ENCODE measurements around the gene HDAC8. TPM values are rescaled to one million over a fixed set of nuclear protein-coding genes. Genes with fewer than 3 reads are reported as not detected.

HDAC8 gene
- total and polyA plus RNA-seq, 9 donors = 16.9 to 33.7 (median 24.2) TPM

DNA sequence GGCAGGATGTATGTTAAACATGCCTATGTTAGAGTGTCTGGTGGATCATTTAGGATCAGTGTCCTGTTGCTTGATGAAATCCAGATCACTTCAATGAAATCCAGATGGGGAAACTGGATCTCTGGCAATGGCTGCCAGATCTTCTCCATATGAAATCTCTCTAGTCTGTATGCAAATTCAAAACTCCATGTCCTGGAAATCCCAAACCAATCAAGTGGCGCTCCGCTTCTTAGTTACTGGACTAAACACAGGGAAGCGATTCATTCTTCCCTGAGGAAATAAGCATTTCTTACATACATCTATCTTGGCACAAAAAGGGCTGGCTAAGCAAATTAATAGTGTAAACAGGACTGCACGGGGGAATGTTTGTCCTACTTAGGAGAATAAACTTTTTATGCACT, 94.9 kb downstream of the HDAC8 start:
- no peak overlapping the region for H3K4me3 ChIP-seq
- H3K27ac ChIP-seq = no peak overlapping the region
- no peaks in the 10 kb centered on the region for H3K9me3 ChIP-seq
- TF ChIP-seq, protein P1, sequence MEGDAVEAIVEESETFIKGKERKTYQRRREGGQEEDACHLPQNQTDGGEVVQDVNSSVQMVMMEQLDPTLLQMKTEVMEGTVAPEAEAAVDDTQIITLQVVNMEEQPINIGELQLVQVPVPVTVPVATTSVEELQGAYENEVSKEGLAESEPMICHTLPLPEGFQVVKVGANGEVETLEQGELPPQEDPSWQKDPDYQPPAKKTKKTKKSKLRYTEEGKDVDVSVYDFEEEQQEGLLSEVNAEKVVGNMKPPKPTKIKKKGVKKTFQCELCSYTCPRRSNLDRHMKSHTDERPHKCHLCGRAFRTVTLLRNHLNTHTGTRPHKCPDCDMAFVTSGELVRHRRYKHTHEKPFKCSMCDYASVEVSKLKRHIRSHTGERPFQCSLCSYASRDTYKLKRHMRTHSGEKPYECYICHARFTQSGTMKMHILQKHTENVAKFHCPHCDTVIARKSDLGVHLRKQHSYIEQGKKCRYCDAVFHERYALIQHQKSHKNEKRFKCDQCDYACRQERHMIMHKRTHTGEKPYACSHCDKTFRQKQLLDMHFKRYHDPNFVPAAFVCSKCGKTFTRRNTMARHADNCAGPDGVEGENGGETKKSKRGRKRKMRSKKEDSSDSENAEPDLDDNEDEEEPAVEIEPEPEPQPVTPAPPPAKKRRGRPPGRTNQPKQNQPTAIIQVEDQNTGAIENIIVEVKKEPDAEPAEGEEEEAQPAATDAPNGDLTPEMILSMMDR (IDR thresholded peaks at IDR 0.05) = no peak
- TF ChIP-seq POLR2A (IDR thresholded peaks at IDR 0.05) (no peak), EP300 (IDR thresholded peaks at IDR 0.05) (no peak)
- no peak for DNase-seq
- intact Hi-C loops (cut with DNase I) = no loop called here
- H3K4me1 ChIP-seq (ENCODE audit: insufficient read depth) = no peaks in the 10 kb centered on the region
- H3K36me3 ChIP-seq = no peaks in the 10 kb centered on the region
- H3K27me3 ChIP-seq = no peaks in the 10 kb centered on the region
- 67 to 72% (median 70%) methylated on average over 4 of the region's 4 CpGs for WGBS, 3 donors

- Histone ChIP-seq H3K4me1 (ENCODE audit: insufficient read depth) (no peaks in the 10 kb centered on the region), H3K4me3 (no peak overlapping the region), H3K27ac (no peak overlapping the region), H3K27me3 (no peaks in the 10 kb centered on the region), H3K36me3 (no peaks in the 10 kb centered on the region), H3K9me3 (no peaks in the 10 kb centered on the region)
- intact Hi-C loops (cut with DNase I) = no loop called here
- 63 to 75% (median 69%) methylated on average over 2 of the region's 2 CpGs for WGBS, 3 donors
- no peak for DNase-seq
- TF ChIP-seq, protein P1 (IDR thresholded peaks at IDR 0.05) = no peak
- no peak for TF ChIP-seq EP300 (IDR thresholded peaks at IDR 0.05)
- TF ChIP-seq POLR2A (IDR thresholded peaks at IDR 0.05) = no peak
Observed at GRCh38 chrX:72477376-72477775, 95.3 kb downstream of the HDAC8 start.

DNA sequence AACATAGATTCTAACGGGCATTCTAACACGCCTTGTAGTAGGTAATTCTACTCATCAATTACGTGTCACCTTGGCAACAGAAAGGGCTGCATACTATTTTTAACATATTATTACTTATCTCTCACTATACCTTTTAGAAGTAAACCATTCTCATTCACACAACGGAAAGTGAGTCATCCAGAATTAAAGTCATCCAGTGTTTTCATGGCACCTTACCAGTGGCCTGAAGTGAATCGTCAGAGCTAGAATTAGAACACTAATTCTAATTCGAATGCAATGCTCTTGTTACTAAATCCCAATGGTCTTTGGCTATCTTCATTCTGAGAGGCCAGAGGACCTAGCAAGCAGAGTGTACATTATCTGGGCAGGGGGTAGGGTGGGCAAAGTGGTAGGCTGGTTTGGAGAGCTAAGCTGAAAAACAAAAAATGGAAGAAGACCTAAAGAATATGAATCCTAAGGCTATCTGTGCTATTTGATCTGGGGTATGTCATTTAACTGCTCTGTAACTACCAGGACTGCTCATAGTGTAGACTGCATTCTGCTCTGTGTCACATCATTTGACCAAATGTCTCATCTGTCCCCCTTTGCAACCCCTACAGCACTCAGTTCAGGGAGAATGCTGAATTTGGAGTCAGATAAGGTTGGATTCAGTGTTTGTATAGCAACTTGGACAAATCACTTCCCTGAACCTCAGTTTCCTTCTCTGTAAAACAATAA, 96.5 kb downstream of the HDAC8 start:
- no peak overlapping the region for H3K27ac ChIP-seq
- no peak for DNase-seq

DNA sequence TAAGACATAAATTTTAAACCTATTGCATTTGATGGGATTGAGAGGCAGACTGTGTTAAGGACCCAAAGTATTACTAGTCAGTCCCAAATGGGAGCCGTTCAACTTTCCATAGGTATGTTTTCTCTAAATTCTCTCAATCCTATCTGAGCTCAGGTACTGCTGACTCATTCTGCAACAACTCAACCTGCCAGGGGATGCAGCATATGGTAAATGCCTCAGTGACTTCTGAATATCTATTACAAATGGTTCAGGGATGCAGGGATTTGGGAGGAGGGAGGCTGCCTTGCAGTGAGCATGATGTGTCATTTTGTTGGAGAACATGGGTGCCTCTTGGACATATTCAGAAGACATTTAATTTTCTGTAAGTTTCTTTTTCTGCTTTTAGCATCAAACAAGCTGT, 97.3 kb downstream of the HDAC8 start:
- Histone ChIP-seq H3K9me3 (no peaks in the 10 kb centered on the region), H3K4me3 (no peak overlapping the region), H3K36me3 (no peaks in the 10 kb centered on the region), H3K4me1 (ENCODE audit: insufficient read depth) (no peaks in the 10 kb centered on the region), H3K27ac (no peak overlapping the region), H3K27me3 (no peaks in the 10 kb centered on the region)
- WGBS, 3 donors = 79 to 85% (median 79%) methylated on average over 1 of the region's 1 CpG
- DNase-seq = no peak
- TF ChIP-seq EP300 (IDR thresholded peaks at IDR 0.05) (no peak), POLR2A (IDR thresholded peaks at IDR 0.05) (no peak)
- TF ChIP-seq, protein P1 (IDR thresholded peaks at IDR 0.05) = no peak
- intact Hi-C loops (cut with DNase I) = no loop called here

More for the DNA sequence above, 96.5 kb downstream of the HDAC8 start:
- no peaks in the 10 kb centered on the region for H3K4me1 ChIP-seq (ENCODE audit: insufficient read depth)
- no peaks in the 10 kb centered on the region for H3K9me3 ChIP-seq
- no peak overlapping the region for H3K4me3 ChIP-seq
- 73 to 76% (median 74%) methylated on average over 6 of the region's 6 CpGs for WGBS, 3 donors
- TF ChIP-seq EP300 (IDR thresholded peaks at IDR 0.05) = no peak
- no peak for TF ChIP-seq POLR2A (IDR thresholded peaks at IDR 0.05)
- intact Hi-C loops (cut with DNase I) = no loop called here
- no peaks in the 10 kb centered on the region for H3K27me3 ChIP-seq
- H3K36me3 ChIP-seq = no peaks in the 10 kb centered on the region

DNA sequence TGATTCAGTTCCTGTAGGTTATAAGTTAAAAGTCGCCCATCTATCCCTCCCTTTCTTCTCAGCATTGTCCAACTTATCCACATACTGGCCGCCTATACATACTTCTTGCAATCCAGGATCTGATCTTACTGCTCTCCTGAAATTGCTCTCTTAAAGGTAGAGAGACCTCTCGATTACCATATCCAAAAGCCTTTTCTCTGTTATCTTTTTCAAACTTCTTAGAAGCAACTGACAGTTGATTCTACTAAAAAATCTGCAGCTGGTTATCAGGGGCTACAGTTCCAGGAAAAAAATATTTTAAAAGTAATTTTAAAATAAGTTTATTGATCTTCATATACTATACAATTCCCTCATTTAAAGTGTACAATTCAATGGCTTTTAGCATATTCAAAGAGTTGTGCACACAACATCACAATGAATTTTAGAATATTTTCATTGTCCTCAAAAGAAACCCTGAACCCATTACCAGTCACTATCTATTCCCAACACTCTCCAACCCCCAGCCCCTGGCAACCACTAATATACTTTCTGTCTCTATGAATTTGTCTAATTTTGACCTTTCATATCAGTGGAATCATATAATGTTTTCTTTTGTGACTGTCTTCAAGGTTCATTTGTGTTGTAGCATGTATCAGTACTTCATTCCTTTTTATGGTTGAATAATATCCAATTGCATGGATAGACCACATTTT, 102.0 kb downstream of the HDAC8 start:
- no peak overlapping the region for H3K4me3 ChIP-seq
- 54 to 77% (median 64%) methylated on average over 3 of the region's 3 CpGs for WGBS, 3 donors

More for the DNA sequence above, 102.0 kb downstream of the HDAC8 start:
- intact Hi-C loops (cut with DNase I) = no loop called here
- no peaks in the 10 kb centered on the region for H3K4me1 ChIP-seq (ENCODE audit: insufficient read depth)
- no peak for DNase-seq
- TF ChIP-seq POLR2A (IDR thresholded peaks at IDR 0.05) = no peak
- no peaks in the 10 kb centered on the region for H3K27me3 ChIP-seq
- no peaks in the 10 kb centered on the region for H3K9me3 ChIP-seq
- no peaks in the 10 kb centered on the region for H3K36me3 ChIP-seq
- H3K27ac ChIP-seq = no peak overlapping the region

Measured in ovary (tissue), 9 donors.